ENCODE measurements around the gene TRA2B. TPM values are rescaled to one million over a fixed set of nuclear protein-coding genes. Genes with fewer than 3 reads are reported as not detected.

Gene TRA2B
- total RNA-seq, 1 donor from 2014 or later, result 170 TPM

GRCh38 chr3:185950728-185951127, 12.9 kb upstream of the TRA2B start:
- no peak for DNase-seq

GRCh38 chr3:185949515-185949914, 11.7 kb upstream of the TRA2B start:
- DNase-seq, result no peak

- no peak for DNase-seq
These were observed 10.5 kb upstream of the TRA2B start for GRCh38 chr3:185948292-185948691.

GRCh38 chr3:185943760-185944106, 5.9 kb upstream of the TRA2B start:
- DNase-seq, result no peak

GRCh38 chr3:185942907-185943759, 5.3 kb upstream of the TRA2B start:
- peak; percentile 40 for DNase-seq

- no peak for DNase-seq
These were observed 4.6 kb upstream of the TRA2B start for GRCh38 chr3:185942396-185942795.

- peak; percentile 11 for DNase-seq
These were observed 3.1 kb upstream of the TRA2B start for GRCh38 chr3:185940951-185941350.

- DNase-seq, result no peak
These were observed 1.9 kb upstream of the TRA2B start for GRCh38 chr3:185939721-185940120.

GRCh38 chr3:185936814-185937688, 763 bp downstream of the TRA2B start:
- DNase-seq, result peak; percentile 74

GRCh38 chr3:185936273-185936629, 1.6 kb downstream of the TRA2B start:
- DNase-seq, result no peak

- DNase-seq, result peak; percentile 47
These were observed 2.1 kb downstream of the TRA2B start for GRCh38 chr3:185935465-185936272.

GRCh38 chr3:185934767-185935464, 2.9 kb downstream of the TRA2B start:
- DNase-seq, result peak; percentile 32

GRCh38 chr3:185934174-185934557, 3.6 kb downstream of the TRA2B start:
- DNase-seq, result no peak

- DNase-seq, result no peak
These were observed 4.2 kb downstream of the TRA2B start for GRCh38 chr3:185933374-185934173.

- no peak for DNase-seq
These were observed 5.8 kb downstream of the TRA2B start for GRCh38 chr3:185931777-185932612.

GRCh38 chr3:185930393-185931107, 7.3 kb downstream of the TRA2B start:
- no peak for DNase-seq

GRCh38 chr3:185929192-185930151, 8.3 kb downstream of the TRA2B start:
- no peak for DNase-seq

GRCh38 chr3:185928496-185928895, 9.3 kb downstream of the TRA2B start:
- DNase-seq, result no peak
